GM19240 (cell line): ENCODE results near the gene SBF2.
"Not testable (repeated sequence)": the region's sequence is repeated elsewhere in the genome, so short reads cannot be mapped to it uniquely, and the experiment has no call there.

ENCODE experiments used
- DNase-seq: peaks from one replicate; pipeline ENCODE4 v3.0.0; 2011; ENCODE audit warnings: low spot score; ENCODE audit not compliant: insufficient read length

The SBF2 gene

GRCh38 chr11:10019906-10020682 lies 273.9 kb downstream of the SBF2 start:
- no peak for DNase-seq

- DNase-seq = no peak
Observed at GRCh38 chr11:10017911-10018310, 276.1 kb downstream of the SBF2 start.

- DNase-seq = no peak
Observed at GRCh38 chr11:10017050-10017449, 277.0 kb downstream of the SBF2 start.

GRCh38 chr11:10012068-10012467 lies 282.0 kb downstream of the SBF2 start:
- no peak for DNase-seq

GRCh38 chr11:10005955-10006525 lies 288.0 kb downstream of the SBF2 start:
- no peak for DNase-seq

- no peak for DNase-seq
Observed at GRCh38 chr11:10004526-10005113, 289.4 kb downstream of the SBF2 start.

- DNase-seq = no peak
Observed at GRCh38 chr11:10002221-10002620, 291.8 kb downstream of the SBF2 start.

- no peak for DNase-seq
Observed at GRCh38 chr11:9992306-9992705, 301.7 kb downstream of the SBF2 start.

GRCh38 chr11:9990221-9990973 lies 303.6 kb downstream of the SBF2 start:
- DNase-seq = no peak

- not testable (repeated sequence) for DNase-seq
Observed at GRCh38 chr11:9987303-9987702, 306.7 kb downstream of the SBF2 start.

- DNase-seq = no peak
Observed at GRCh38 chr11:9982796-9983579, 311.0 kb downstream of the SBF2 start.

- no peak for DNase-seq
Observed at GRCh38 chr11:9982127-9982795, 311.8 kb downstream of the SBF2 start.

- DNase-seq = no peak
Observed at GRCh38 chr11:9980931-9981330, 313.1 kb downstream of the SBF2 start.

GRCh38 chr11:9977554-9977953 lies 316.5 kb downstream of the SBF2 start:
- no peak for DNase-seq

- DNase-seq = no peak
Observed at GRCh38 chr11:9974375-9974774, 319.6 kb downstream of the SBF2 start.

- DNase-seq = no peak
Observed at GRCh38 chr11:9973921-9974320, 320.1 kb downstream of the SBF2 start.

- peak; percentile 30 for DNase-seq
Observed at GRCh38 chr11:9972989-9973388, 321.0 kb downstream of the SBF2 start.

GRCh38 chr11:9971894-9972293 lies 322.1 kb downstream of the SBF2 start:
- DNase-seq = no peak

- DNase-seq = no peak
Observed at GRCh38 chr11:9969068-9969467, 325.0 kb downstream of the SBF2 start.

- peak; percentile 19 for DNase-seq
Observed at GRCh38 chr11:9962722-9963121, 331.3 kb downstream of the SBF2 start.

- DNase-seq = no peak
Observed at GRCh38 chr11:9957072-9957471, 336.9 kb downstream of the SBF2 start.
